Glomerular visceral epithelial cell (primary cell): ENCODE data around the gene RRP9.
"Not testable (repeated sequence)": the region's sequence is repeated elsewhere in the genome, so short reads cannot be mapped to it uniquely, and the experiment has no call there.

Experiments
- DNase-seq: peaks from one replicate; pipeline ENCODE4 v3.0.0-alpha.2; 2016; ENCODE audit errors: extremely low spot score

RRP9 gene

DNA sequence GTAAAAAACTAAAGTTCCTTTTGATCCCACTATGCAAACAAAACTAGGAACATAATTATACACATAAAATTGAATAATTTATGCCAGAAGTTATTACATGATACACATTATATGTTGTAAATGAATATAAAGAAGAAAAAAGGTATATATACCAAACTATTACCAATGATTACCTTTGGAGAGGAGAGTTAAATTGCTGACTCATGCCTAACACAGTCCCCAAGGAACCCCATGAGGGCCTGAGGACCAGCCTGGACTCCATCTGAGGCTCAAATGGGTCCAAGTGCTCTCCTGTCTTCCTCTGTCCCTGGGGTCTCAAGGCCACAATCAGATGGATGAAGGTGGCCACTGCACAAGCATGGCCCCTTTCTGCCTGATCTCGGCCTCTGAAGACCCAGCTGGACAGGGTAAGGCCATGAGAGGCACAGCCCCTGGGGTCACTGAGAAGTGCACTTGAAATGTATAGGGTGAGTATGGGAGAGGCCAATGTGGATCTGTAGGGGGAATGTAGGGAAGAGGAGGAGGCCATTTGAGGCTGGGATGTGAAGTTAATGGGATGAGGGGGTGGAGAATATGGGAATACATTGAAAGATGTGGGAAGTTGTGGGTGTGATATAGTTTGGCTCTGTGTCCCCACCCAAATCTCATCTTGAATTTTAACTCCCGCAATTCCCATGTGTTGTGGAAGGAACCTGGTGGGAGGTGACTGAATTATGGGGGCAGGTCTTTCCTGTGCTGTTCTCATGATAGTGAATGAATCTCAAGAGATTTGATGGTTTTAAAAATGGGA is 37.5 kb downstream of the RRP9 start:
- no peak for DNase-seq

DNA sequence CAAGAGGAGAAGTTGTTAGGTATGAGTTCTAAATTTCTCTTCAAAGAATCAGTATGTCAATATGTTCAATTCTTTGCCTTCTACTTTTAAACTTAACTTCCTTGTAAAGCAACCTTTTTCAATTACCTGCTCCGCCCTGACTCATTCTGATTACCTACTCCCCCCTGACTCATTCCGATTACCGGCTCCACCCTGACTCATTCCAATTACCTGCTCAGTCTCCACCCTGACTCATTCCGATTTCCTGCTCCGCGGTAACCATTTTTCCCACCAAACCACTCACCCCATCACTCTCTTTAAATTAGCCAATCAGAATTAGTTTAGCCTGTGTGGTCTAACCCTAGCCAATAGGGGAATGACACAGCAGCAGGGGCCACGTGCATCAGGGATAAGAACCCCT is 39.3 kb downstream of the RRP9 start:
- peak; percentile 40 for DNase-seq

DNA sequence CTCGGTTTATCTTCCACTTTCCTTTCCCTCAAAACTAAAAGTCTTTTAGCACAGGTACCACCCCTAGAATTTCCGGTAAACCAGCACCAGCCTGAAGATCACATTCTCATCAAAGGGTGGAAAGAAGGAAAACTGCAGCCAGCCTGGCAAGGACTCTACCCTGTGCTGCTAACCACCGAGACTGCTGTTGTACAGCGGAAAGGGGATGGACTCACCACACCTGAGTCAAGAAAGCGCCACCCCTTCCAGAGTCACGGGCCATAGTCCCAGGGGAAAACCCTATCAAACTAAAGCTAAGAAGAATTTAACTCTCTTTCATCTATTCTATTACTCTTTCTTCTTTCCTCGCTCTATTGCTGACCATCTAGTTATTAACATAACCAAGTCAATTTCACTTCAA is 41.7 kb downstream of the RRP9 start:
- DNase-seq: not testable (repeated sequence)

DNA sequence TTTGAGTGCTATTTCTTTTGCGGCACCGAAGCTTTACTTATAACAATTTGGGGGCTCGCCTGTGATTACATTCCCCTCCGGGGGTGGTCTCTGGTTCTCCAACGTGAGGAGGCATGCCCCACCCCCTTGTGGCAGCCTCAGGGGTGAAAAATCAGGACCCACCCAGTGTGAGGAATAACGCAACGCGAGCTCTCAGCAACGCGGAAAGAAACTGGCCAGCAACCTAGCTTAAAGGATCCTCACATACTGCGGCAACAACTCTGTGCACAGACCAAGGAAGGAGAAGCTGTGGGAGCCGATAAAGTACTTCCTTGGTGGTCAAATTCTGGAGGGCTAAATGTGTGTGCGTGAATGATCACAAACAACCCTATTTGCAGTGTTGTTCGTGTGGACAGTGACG is 44.3 kb downstream of the RRP9 start:
- DNase-seq: no peak

DNA sequence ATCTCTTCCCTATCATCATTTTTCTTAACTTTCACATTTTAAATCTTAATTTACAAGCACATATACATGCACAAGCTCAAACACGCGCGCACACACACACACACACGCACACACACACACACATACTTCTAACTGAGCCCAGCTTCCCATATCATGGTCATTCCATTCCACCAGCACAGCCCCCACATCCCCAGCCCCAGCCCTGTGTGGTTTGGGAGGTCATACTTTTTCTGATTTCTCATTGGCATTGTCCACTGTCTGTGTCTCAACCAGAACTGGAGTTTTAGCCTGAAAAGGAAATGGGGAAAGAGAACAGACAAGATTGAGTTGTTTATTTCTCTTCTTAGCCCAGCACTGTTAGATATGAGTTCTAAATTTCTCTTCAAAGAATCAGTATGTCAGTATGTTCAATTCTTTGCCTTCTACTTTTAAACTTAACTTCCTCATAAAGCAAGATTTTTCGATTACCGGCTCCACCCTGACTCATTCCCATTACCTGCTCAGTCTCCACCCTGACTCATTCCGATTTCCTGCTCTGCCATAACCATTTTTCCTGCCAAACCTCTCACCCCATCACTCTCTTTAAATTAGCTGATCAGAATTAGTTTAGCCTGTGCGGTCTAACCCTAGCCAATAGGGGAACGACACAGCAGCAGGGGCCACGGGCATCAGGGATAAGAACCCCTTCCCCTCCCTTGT is 44.9 kb downstream of the RRP9 start:
- DNase-seq: no peak

DNA sequence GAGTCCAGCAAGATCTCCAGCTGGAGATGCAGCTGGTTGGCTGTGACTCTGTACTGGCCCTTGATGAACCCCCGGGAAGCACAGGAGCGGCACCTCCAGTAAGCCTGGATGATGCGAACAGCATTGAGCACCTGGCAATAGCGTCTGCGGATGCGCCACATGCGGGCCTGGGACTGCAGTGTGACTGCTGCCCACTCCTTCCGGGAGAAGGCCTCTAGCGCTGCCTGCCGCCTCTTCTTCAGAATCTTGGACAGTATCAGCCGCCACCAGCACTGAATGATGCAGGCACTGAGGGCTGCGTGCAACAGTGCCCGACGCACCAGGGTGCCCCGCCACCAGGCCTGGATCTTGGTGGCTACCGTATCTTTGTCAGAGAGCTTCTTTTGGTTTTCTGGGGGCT is 46.8 kb downstream of the RRP9 start:
- no peak for DNase-seq

DNA sequence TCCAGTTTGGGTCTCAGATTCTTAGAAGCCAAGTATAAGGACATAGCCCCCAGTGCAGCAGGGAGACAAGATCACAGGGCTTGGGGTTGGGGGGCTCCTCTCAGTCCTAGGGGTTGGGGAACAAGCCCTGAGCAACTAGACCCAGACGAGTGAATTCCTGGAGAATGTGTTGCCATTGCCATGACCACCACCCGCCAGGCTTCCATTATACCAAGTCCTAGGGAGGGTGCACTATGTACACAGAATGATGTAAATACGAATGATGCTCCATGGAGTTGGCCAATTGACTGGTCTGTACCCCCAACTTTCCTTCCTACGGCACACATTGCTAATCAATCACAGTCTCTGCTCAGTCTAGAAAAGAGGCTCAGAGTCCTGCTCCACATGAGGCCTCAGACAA is 47.3 kb downstream of the RRP9 start:
- DNase-seq: no peak

DNA sequence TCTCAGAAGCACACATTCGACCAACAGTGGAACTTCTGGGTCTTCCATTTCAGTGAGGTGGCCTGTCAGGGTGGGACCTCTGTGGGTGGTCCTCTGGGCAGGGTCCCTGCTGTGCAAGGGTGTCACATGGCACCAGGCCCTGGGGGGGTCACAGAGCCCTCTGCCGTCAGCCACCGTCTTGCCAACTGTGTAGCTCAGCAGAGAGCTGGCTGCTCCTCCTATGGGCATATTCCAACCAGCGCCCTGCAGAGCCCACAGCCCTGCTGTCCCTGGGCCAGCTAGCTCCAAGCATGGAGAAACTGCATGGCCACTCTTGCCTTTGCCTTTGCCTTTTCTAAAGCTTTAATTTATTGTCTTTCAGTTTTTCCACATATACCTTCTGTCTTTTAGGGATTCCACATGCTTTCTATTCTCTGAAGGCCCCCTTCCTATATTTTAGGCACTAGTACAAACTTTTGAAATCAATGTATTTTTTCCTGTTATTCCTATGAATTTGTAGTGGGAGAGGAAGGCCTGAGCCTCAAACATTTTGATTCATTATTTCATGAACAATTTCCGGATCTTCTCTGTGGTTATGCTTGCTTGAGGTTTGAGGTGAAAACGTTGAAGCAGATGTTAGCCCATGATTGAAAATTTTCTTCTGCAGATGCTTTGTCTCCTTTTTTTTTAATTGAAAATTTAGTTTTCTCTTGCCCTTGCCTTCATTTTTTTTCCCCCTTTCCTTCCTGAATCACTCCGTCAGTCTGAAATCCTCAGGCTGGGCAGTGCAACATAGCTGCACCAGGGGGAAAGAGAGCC is 50.3 kb downstream of the RRP9 start:
- DNase-seq: no peak

DNA sequence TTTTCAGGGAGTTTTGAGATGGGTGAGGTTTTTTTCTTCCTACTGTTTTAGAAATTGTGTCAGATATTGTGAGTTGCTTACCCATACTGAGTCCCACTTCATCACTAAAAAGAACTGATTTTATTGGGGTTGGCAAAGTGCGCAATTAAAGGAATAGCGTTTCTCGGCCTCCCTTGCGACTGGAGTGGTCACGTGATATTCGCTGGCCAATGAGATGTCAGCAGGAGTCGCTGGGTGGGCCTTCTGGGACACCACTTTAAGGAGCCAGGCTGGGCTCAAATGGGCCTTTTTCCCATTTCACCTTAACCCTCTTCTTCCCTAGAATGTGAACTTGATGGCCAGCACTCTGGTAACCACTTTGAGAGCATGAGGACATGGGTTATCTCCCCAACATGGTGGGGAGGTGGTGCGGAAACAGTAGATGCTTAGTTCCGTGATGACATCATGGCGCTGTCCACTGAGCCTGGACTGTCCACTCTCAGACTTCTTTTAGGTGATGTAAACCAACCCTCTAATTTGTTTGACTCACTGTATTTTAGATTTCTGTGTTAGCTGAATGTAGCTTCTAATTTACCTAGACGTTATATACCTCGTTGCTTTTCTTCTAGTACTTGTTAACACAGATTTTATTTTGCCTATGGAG is 53.1 kb downstream of the RRP9 start:
- DNase-seq: no peak

DNA sequence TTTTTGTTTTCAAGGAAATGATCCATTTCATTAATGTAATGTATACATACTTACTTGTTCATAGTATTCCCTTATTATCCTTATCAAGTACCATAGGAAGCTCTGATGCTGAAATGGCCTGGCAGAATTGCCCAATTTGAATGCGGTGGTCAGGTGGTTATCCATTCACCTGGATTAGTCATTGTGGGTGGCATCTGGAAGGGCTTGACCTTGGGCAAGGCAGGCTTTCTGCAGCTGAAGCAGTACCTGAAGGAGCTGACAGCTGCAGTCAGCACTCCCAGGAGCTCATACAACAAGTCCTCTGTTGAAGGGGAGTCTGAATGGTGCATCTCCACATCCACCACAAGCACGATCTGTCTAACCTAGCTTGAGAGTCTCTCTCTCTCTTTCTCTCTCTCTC is 54.1 kb downstream of the RRP9 start:
- no peak for DNase-seq

DNA sequence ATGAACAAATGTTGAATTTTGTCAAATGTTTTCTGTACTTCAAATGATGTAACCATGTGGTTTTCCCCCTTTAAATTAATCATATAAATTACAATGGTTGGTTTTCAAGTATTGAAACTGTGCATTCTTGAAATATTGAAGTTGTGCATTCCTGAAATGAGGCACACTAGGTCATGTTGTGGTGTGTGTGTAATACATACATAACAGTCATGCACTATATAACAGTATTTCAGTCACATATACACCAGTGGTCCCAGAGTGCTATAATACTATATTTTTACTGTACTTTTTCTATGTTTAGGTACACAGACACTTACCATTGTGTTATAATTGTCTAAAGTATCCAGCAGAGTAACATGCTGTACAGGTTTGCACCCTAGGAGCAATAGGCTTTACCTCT is 55.3 kb downstream of the RRP9 start:
- no peak for DNase-seq
